Hypothalamus (tissue), 51 donors: ENCODE data around the gene SLC9A9.
"Not testable (repeated sequence)": the region's sequence is repeated elsewhere in the genome, so short reads cannot be mapped to it uniquely, and the experiment has no call there.

ENCODE experiments used
- DNase-seq, 51 donors: peaks; one replicate each; lab custom pipeline; 2025; lab: John Stamatoyannopoulos, UW

Gene SLC9A9

GRCh38 chr3:143525408-143525807 is 322.9 kb downstream of the SLC9A9 start:
- DNase-seq = no peak

DNA sequence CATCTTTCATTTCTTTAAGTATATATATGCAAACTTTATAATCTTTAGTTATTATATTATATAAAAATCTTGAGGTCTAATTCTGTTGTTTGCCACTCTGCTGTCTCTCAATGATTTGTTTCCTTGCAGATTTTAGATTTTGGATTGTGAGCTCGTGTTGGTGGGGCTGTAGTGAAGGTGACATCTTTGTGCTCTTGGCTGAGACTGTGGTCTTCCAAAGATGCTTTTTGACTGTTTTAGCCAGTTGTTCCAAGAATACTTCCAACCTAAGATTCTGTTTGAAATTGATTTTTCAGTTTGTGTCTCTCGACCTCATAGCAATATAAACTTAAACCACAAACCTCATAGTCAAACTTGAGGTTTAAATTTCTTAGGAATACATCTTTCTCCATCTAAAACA is 326.5 kb downstream of the SLC9A9 start:
- no peak for DNase-seq

- not testable (repeated sequence) for DNase-seq
Observed at GRCh38 chr3:143517131-143517530, 331.1 kb downstream of the SLC9A9 start.

- DNase-seq = no peak
Observed at GRCh38 chr3:143514874-143515273, 333.4 kb downstream of the SLC9A9 start.

- DNase-seq = no peak
Observed at GRCh38 chr3:143514109-143514508, 334.2 kb downstream of the SLC9A9 start.

- DNase-seq = no peak
Observed at GRCh38 chr3:143511174-143511879, 336.9 kb downstream of the SLC9A9 start.

GRCh38 chr3:143510601-143511000 is 337.7 kb downstream of the SLC9A9 start:
- no peak for DNase-seq

DNA sequence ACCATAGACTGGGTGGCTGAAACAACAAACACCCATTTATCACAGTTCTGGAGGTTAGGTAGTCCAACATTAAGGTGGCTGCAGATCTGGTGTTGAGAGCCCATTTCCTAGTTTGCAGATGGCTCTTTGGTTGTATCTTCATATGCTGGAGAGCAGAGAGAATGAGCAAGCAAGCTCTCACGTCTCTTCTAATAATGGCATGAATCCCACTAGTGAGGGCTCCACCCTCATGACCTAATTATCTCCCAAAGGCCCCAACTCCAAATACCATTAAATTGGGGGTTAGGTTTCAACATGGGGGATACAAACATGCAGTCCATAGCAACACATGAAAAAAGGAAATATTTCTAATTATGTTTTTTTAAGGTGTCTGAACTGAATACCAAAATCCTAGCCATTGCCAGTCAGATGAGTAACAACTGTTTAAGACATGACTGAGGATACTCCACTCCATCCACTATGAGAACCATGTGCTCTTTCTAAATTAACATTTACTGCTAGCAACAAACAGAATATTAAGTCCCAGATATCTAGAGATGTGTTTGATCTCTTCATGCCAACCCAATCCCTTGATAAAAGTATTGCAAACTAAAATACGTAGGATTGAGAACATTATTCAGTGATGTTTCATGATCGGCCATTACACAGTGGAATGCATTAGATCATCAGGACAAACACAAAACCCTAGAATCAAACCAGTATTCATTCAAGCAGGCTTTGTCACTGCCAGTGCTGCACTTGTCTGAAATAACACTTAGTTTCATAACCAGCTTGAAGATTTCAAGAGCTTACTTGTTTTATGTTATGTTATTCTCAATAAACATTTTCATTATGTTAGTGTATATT is 340.3 kb downstream of the SLC9A9 start:
- no peak for DNase-seq

DNA sequence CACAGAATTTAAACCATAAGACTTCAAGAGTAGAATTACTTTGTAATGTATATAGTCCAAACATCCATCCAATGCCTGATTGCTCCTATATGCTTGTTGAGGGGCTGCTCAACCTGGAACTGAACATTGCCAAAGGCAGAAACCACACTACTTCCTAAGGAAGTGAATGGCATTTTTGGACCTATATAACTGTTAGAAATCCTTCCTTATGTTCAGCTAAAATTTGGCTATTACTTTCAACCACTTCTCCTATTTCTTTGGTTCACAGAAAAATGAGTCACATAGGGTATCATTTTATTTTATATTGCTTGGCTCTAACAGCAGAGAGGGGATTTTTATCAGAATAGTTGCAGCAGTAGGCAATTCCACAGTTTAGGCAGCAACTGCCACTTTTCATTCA is 342.1 kb downstream of the SLC9A9 start:
- DNase-seq = no peak

- DNase-seq = no peak
Observed at GRCh38 chr3:143503325-143503885, 344.9 kb downstream of the SLC9A9 start.

- no peak for DNase-seq
Observed at GRCh38 chr3:143502081-143502480, 346.2 kb downstream of the SLC9A9 start.

GRCh38 chr3:143497382-143497781 is 350.9 kb downstream of the SLC9A9 start:
- DNase-seq = no peak

- DNase-seq = no peak
Observed at GRCh38 chr3:143496191-143496590, 352.1 kb downstream of the SLC9A9 start.

- DNase-seq = no peak
Observed at GRCh38 chr3:143495527-143495926, 352.7 kb downstream of the SLC9A9 start.

- no peak for DNase-seq
Observed at GRCh38 chr3:143486611-143487010, 361.7 kb downstream of the SLC9A9 start.

DNA sequence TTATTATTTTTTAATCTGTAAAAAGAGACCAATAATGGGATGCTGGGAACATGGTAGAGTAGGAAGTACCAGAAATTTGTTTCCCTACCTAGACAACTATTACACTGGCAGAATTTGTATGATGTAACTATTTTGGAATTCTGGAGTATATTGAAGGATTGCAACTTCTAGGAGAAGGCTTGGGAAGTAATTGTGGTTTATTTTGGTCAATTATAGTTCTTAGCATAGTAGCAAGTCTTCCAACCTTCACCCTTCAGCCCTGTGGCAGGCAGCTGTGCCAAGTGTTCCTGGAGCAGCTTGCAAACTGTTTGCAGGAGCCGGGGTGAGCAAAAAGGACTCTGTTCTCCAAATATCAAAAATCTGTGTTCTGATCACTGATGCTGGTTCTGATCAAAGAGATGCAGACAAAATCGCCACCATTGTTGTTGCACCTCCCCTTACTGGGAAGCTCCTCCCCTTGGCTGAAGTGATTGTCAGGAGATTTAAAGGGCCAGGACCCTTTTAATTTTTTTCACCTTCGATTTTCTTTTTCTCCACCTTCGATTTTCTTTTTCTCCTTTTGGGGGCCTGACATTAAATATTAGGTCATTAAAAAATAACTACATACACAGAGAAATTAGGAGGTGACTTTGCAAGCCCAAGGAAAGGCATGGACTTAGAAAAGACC is 363.3 kb downstream of the SLC9A9 start:
- DNase-seq = no peak

- no peak for DNase-seq
Observed at GRCh38 chr3:143483214-143483613, 365.1 kb downstream of the SLC9A9 start.

- no peak for DNase-seq
Observed at GRCh38 chr3:143482106-143483088, 365.9 kb downstream of the SLC9A9 start.

DNA sequence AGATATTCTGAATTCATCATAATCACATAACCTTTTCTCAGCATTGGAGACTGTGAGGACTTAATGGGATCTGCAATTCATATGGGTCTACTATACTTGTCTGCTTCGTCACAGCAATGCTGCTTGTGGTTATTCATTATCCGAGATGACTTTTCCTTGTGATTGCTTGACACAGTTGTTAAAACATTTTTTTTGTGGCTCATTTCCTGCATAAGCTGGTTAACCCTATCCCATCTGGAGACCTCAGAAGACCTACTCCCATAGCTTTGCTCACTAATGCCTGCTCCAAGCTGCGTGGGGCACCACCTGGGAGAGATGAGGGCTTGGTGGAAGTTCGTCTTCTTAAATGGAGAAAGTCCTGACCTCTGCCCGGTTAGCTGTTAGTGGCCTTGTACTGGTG is 367.9 kb downstream of the SLC9A9 start:
- DNase-seq = no peak

- DNase-seq = no peak
Observed at GRCh38 chr3:143479727-143480126, 368.5 kb downstream of the SLC9A9 start.
